GM18858 (cell line): ENCODE data around the gene TMSB10.

ENCODE experiments used
- ATAC-seq: cut with Tn5 transposase; IDR thresholded peaks from one replicate; pipeline ENCODE4 v1.9.1; 2021; ENCODE audit not compliant: unreplicated experiment

Gene TMSB10

DNA sequence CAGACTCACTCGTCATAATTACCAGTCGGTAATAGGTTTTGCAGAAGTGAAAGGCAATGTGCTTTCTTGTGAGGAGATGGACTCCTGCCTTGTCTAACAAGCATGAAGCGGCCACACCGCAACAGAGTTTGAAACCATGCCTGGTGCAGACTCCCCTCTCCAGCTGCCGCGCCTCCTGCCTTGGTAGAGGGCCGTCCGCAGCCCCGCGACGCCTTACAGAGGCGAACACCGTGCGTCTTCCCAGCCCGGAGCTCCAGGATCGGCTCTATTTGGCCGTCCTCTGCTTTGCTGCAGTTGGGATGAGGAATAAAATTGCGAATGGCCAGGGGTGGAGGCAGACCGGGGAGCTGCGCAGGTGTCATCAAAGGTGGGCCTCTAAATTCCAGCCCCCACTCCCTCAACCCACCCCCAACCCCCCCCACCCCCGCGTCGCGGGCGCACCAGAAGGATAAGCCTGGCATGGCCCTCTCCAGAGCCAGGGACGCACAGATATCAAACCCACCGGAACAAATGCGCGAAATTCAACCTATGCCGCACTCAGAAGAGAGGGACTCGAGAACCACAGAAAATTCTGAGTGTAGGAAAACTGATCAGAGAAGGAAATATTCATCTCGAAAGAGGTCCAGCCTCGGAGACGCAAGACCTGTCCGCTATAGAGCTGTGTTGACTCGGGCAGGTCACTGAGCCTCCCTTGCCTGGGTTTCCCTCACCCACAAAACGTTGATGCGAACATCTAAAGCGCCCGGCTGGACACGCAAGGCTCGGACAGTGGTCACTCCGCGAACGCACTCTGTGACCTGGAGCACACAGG is 25.7 kb upstream of the TMSB10 start:
- ATAC-seq = peak; percentile 52

- no peak for ATAC-seq
Measured at GRCh38 chr2:84880395-84880644, 25.1 kb upstream of the TMSB10 start.

GRCh38 chr2:84880645-84881521 is 24.6 kb upstream of the TMSB10 start, which contains the start of gene TRABD2A:
Gene TRABD2A, minus strand, starts transcription at chr2:84881084. Its CDS starts 45 bp downstream, at chr2:84881039.
- no peak for ATAC-seq

GRCh38 chr2:84881581-84882413 is 23.7 kb upstream of the TMSB10 start:
- peak; percentile 63 for ATAC-seq

DNA sequence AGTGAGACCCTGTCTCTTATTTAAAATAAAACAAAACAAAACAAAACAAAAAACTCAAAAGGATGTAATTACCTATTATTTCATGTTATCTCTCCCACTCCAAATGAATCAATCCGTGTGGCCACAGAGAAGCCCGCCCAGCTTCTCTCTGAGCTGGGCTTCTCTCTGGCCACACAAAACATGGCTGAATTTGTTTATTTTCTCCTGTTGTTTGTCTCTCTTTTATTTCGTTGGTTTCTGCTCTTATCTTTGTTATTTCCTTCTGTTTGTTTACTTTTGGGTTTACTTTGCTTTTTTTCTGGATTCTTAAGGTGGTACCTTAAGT is 23.1 kb upstream of the TMSB10 start:
- no peak for ATAC-seq

- no peak for ATAC-seq
Measured at GRCh38 chr2:84882775-84883550, 22.5 kb upstream of the TMSB10 start.

- no peak for ATAC-seq
Measured at GRCh38 chr2:84884449-84884848, 21.0 kb upstream of the TMSB10 start.

- no peak for ATAC-seq
Measured at GRCh38 chr2:84885111-84885510, 20.3 kb upstream of the TMSB10 start.

DNA sequence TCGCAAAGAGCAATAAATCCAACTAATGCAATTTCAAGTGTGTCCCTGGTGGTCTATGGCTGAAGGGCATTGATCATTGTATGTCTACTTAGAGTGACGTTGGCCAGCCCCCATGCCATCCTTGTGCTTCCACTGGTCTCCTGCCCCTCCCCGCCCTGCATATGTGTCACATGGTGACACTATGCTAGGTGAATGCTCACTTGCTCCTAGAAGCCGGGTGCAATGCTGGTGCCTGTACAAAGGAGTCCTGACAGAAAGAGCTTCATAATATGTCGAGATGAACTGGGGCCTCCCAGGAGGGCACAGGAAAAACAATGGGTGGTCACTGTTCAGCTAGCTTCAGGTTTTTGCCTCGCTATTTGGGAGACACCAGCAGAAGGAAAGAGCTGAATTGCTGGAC is 18.7 kb upstream of the TMSB10 start:
- ATAC-seq = no peak

DNA sequence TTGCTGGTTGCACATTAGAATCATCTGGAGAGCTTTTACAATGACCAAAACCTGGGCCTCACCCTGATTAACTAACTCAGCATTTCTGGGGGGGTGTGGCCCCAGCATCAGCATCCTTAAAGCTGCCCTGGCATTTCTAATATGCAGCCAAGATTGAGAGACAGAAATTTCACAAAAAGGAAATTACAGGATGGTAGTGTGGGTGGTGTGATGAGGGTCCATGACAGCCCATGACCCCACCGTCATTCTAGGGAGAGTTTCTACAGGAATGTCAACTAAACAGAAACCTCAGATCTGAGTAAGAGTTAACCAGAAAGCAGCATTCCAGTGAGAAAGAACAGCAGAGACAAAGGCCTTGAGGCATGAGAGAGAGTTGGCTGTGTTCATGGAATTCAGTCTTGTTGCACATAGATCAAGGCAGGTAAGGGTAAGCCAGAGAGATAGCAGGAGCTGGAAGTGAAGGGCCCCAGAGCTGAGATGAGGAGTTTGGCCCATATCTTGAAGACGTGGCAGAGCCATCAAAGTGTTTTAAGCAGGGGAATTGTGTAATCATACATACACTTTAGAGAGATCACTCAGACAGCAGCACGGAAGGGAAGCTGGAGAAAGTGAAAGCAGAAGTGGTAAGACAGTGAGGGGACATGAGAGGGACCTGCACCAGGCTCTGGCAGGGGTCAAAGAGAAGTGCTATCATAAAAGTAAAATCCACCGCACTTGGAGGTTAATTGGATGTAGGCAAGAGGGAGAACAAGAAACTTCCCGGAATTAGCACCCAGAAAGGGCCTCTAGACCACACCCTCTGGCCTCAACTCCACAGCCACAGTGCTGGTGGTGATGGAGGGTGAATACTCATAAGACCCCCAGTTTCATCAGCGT is 16.8 kb upstream of the TMSB10 start:
- peak; percentile 99 for ATAC-seq

DNA sequence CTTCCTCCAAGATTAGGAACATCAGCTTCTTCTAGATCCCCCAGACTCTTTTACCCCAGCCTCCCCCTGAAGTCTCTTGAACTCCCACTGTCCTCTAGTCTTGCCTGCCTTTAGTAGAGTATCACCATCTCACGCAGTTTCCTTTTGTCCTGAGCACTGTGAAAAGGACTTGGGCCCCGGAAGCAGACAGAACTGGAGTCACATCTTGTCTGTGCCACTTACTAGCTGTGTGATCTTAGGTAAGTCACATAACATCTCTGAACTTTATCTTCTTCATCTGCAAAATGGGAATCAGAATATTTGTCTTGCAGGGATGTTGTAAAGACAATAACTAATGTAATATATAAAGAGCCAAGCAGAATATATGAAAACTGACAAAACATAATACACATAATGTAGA is 16.1 kb upstream of the TMSB10 start:
- no peak for ATAC-seq

DNA sequence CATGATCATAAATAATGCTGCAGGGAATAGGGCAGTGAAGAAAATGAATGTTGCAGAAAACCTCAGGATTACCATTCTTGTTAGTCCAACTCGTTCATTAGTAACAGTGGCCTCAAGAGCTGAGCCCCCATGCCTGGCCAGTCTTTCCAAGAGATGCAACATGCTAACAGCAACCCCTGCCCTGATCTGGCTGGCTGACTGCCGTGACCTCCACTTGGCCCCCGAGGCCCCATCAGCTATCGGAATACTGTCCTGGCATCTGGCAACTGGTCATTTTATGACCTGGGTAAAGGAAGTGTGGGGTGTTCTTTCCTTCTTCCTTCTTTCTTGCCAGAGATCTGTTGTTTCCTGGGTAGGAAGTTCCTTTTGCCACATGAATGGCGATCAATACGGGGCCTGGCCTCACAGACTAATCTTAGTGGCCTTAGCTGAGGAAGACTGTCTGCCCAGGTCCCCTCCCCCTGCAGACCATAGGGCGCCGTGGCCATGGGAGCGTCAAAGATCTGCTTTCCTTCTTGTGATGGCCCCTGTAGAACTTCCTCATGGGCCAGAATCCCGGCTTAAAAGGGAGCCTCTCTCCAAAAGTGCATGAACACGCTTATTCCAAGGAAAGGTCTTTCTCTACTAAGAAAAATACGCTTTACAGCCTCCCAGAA is 14.0 kb upstream of the TMSB10 start:
- no peak for ATAC-seq

DNA sequence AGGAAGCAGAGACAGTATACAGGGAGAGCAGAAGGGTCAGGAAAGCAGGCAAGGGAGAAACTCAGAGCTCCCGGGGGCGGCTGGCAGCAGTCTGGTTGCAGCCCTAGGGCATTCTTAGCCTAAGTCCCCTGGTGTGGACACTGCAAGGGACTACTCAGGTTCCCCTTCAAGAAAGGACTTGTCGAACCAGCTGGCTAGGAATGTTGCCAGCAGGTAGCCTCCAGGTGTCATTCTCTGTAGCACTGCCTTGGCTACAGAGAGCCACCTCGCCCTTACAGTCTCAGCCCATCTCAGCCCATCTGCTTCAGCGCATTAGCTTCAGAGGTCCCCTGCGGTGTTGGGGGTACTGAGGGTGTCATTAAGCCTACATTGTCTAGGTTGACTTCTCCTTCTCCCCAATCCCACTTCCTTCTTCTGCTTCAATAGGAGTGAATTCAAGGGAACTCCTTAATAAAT is 11.3 kb upstream of the TMSB10 start:
- ATAC-seq = no peak

DNA sequence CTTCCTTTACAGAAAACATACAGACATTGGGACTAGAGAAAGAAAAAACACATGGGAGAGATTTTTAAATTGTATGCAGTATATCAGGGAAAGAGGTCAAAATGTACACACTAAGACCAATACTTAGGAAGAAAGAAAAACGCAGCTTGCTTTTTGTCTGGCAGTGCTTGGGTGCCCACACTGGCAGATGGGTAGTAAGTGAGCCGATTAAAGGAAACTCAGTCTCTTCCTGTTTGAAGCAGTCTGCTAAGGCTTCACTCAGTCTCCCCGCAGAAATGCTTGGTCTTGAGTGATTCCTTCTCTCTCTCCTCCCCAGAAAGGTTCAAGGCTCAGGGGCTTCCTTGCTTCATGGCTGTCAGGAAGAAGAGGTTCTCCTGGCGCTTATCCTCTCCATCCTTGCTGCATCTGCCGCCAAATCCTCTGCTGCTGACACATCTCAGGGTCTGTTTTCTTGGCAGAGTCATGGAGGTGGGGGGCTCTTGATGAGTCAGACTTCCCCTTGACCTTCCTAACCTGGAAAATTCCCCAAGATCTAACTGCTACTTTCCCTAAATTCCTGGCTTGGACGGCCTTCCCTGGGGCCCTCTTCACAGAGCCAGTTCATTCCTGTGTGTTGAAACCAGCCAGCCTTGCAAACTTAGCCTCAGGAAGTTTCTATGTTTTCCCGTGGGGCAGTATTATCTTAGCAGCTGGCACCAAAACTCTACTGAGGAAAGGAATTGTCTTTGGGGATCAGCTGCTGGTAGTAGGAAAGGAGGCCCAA is 10.5 kb upstream of the TMSB10 start:
- ATAC-seq = peak; percentile 27

DNA sequence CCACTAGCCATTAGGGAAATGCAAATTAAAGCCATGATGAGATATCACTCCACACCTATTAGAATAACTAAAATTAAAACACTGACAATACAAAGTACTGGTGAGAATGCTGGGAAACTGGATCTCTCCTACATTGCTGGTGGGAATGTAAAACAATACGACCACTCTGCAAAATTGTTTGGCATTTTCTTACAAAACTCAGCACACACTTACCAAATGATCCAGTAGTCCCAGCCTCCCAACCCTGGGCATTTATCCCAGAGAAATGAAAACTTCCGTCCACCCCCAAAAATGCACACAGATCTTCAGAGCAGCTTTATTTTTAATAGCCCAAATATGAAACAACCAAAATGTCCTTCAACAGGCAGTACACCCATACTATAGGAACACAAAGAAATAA is 8.9 kb upstream of the TMSB10 start:
- no peak for ATAC-seq

- ATAC-seq = no peak
Measured at GRCh38 chr2:84897773-84898172, 7.7 kb upstream of the TMSB10 start.

GRCh38 chr2:84899304-84900204 is 5.9 kb upstream of the TMSB10 start:
- ATAC-seq = no peak

GRCh38 chr2:84900971-84901370 is 4.5 kb upstream of the TMSB10 start:
- no peak for ATAC-seq
